A673 (cell line): Measurements from ENCODE around the gene GPX3.

Source experiments
- EZH2 ChIP-seq: fragments of 200-600 bp; sonication (generic); IDR thresholded peaks from 2 replicates; pipeline ENCODE4 v1.6.1; 2017; ENCODE audit warnings: borderline replicate concordance, low read depth, mild to moderate bottlenecking, mixed read lengths, antibody characterized with exemption, low read length; ENCODE audit not compliant: poor library complexity, severe bottlenecking
- TF ChIP-seq, protein P1 (sequence below): fragments of 300-800, 200-600 bp; sonication (generic); conservative IDR thresholded peaks from 2 replicates; pipeline ENCODE4 v1.5.1; 2017; ENCODE audit warnings: low read depth, mild to moderate bottlenecking, antibody characterized with exemption, low read length, moderate library complexity, mixed read lengths

- TF ChIP-seq, protein P1, sequence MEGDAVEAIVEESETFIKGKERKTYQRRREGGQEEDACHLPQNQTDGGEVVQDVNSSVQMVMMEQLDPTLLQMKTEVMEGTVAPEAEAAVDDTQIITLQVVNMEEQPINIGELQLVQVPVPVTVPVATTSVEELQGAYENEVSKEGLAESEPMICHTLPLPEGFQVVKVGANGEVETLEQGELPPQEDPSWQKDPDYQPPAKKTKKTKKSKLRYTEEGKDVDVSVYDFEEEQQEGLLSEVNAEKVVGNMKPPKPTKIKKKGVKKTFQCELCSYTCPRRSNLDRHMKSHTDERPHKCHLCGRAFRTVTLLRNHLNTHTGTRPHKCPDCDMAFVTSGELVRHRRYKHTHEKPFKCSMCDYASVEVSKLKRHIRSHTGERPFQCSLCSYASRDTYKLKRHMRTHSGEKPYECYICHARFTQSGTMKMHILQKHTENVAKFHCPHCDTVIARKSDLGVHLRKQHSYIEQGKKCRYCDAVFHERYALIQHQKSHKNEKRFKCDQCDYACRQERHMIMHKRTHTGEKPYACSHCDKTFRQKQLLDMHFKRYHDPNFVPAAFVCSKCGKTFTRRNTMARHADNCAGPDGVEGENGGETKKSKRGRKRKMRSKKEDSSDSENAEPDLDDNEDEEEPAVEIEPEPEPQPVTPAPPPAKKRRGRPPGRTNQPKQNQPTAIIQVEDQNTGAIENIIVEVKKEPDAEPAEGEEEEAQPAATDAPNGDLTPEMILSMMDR: no peak
- TF ChIP-seq EZH2: no peak
Measured at GRCh38 chr5:151064916-151065499, 44.6 kb downstream of the GPX3 start.
